Measurements from ENCODE around the gene HEXD. TPM values are rescaled to one million over a fixed set of nuclear protein-coding genes. Genes with fewer than 3 reads are reported as not detected.

The HEXD gene
- total and polyA plus RNA-seq, 2 of the 8 experiments (the other 6 are each of a cell fraction or from before 2014, with no cell fraction given): 20.6 to 21.8 TPM

- TF ChIP-seq CBX8 (IDR thresholded peaks at IDR 0.05; ENCODE audit: borderline replicate concordance, low read depth, low read length) (no peak), JUND (IDR thresholded peaks at IDR 0.05; ENCODE audit: low read length) (no peak), TCF12 (IDR thresholded peaks at IDR 0.05; ENCODE audit: low read depth, low read length) (no peak), RNF2 (IDR thresholded peaks at IDR 0.05; ENCODE audit: borderline replicate concordance, low read depth, low read length, missing control alignments, poor library complexity, severe bottlenecking) (no peak), KDM4A (IDR thresholded peaks at IDR 0.05; ENCODE audit: low read depth, low read length, severe bottlenecking) (no peak), SIN3A (conservative IDR thresholded peaks at IDR 0.05 in 1 of 2, IDR thresholded peaks at IDR 0.05 in 1 of 2; ENCODE audit: low read depth in 1 of 2, low read length in 2 of 2) (no peak), SUZ12 (IDR thresholded peaks at IDR 0.05; ENCODE audit: low read length) (no peak)
These were observed 17.7 kb downstream of the HEXD start (continued) for GRCh38 chr17:82435601-82436583.
